HepG2 (cell line): Measurements from ENCODE around the gene STRA6. TPM values are rescaled to one million over a fixed set of nuclear protein-coding genes. Genes with fewer than 3 reads are reported as not detected.

Source experiments
- ATAC-seq: fragments of 200-7000 bp; cut with Tn5 transposase; 3 replicates; pipeline ENCODE4 v1.9.1; 2020; ENCODE audit warnings: mild to moderate bottlenecking, moderate library complexity
- BruUV-seq: library from RNA; stranded (reverse); fragments of 400-500 nt; replicated peaks from 2 replicates; lab custom pipeline; 2021; lab: Mats Ljungman, UMichigan
- CTCF ChIA-PET: fragments of 300-600 bp; formaldehyde crosslinking; extraction: SDS; loops from one replicate; lab custom pipeline; 2021; ENCODE audit warnings: low total read pairs, inconsistent platforms, low intra/inter-chr PET ratio; lab: Yijun Ruan, JAX
- POLR2A ChIA-PET: fragments of 350-600 bp; sonication (Branson Sonifier 250); formaldehyde crosslinking; loops from one replicate; lab custom pipeline; 2020; ENCODE audit warnings: antibody characterized with exemption, inconsistent platforms; lab: Yijun Ruan, JAX
- DNase-seq: peaks from one replicate; pipeline ENCODE4 v3.0.0-alpha.2; 2015; ENCODE audit warnings: low spot score
- FAIRE-seq: peaks from 3 replicates; lab custom pipeline; 2011; peaks lifted over from hg19 to GRCh38; lab: Jason Lieb, UNC
- H2AFZ ChIP-seq: one replicate; pipeline ENCODE4 v1.6.1; 2011; ENCODE audit warnings: low read length, inconsistent platforms
- H3K27ac ChIP-seq: fragments of 300-600 bp; 3 replicates; pipeline ENCODE4 v1.8.0; 2011; ENCODE audit warnings: mixed run types, mild to moderate bottlenecking, mixed read lengths, low read length, inconsistent platforms; ENCODE audit not compliant: insufficient read depth; ENCODE audit errors: extremely low read length
- H3K27me3 ChIP-seq, 2 experiments: fragments of 200-600 bp in 1 of 2; 2 replicates in 1 of 2; 3 replicates in 1 of 2; pipeline versions ENCODE4 v1.6.0 to v1.8.0; 2011; ENCODE audit warnings: low read length in 2 of 2, mild to moderate bottlenecking in 2 of 2, moderate library complexity in 2 of 2, inconsistent platforms in 1 of 2; ENCODE audit not compliant: insufficient read depth in 2 of 2, control insufficient read depth in 1 of 2
- H3K36me3 ChIP-seq, 2 experiments: fragments of 200-600 bp in 1 of 2; replicated peaks in 1 of 2; 2 replicates in 1 of 2; 3 replicates in 1 of 2; pipeline versions ENCODE4 v1.5.1 to v1.8.0; 2011; ENCODE audit warnings: low read length in 2 of 2, inconsistent platforms in 1 of 2; ENCODE audit not compliant: insufficient read depth in 2 of 2, control insufficient read depth in 1 of 2
- H3K4me1 ChIP-seq: 2 replicates; pipeline ENCODE4 v1.5.1; 2012; ENCODE audit warnings: low read length, inconsistent platforms; ENCODE audit not compliant: insufficient read depth
- H3K4me2 ChIP-seq: 2 replicates; pipeline ENCODE4 v1.6.0; 2011; ENCODE audit warnings: low read depth, low read length, inconsistent platforms
- H3K4me3 ChIP-seq, 3 experiments: fragments of 200-600 bp in 1 of 3; sonication (generic), shearing (Covaris generic) in 1 of 3; replicated peaks in 1 of 3; 2 replicates each; pipeline ENCODE4 v1.5.1; 2011 to 2016; ENCODE audit warnings: low read length in 3 of 3, inconsistent platforms in 2 of 3, low read depth in 2 of 3, mild to moderate bottlenecking in 2 of 3, control low read depth in 1 of 3, mixed read lengths in 1 of 3; ENCODE audit not compliant: insufficient read depth in 1 of 3
- H3K79me2 ChIP-seq: one replicate; pipeline ENCODE4 v1.6.1; 2011; ENCODE audit warnings: low read length, inconsistent platforms; ENCODE audit not compliant: insufficient read depth
- H3K9ac ChIP-seq: 2 replicates; pipeline ENCODE4 v1.6.0; 2011; ENCODE audit warnings: mild to moderate bottlenecking, low read depth, low read length, inconsistent platforms; ENCODE audit not compliant: insufficient read depth
- H3K9me3 ChIP-seq: 2 replicates; pipeline ENCODE4 v1.5.1; 2012; ENCODE audit warnings: mild to moderate bottlenecking, low read length
- H4K20me1 ChIP-seq: 2 replicates; pipeline ENCODE4 v1.6.0; 2011; ENCODE audit warnings: inconsistent platforms, mild to moderate bottlenecking, low read length, moderate library complexity; ENCODE audit not compliant: insufficient read depth
- NR3C1 ChIP-seq: sonication (generic); formaldehyde crosslinking; IDR thresholded peaks from 2 replicates; pipeline ENCODE4 v1.4.0; 2020; ENCODE audit warnings: missing genetic modification reagents
- ZBTB4 ChIP-seq: sonication (generic); formaldehyde crosslinking; IDR thresholded peaks from 2 replicates; pipeline ENCODE4 v1.4.0; 2020; ENCODE audit warnings: missing genetic modification reagents, mild to moderate bottlenecking, borderline replicate concordance
- WGBS: methylation state at CpG from one replicate; pipeline ENCODE4 v1.1.6; 2017; ENCODE audit warnings: low lambda C conversion rate; 5-methylcytosine and 5-hydroxymethylcytosine counted together
- in situ Hi-C: cut with HindIII; loops from 2 replicates; pipeline ENCODE4 v1.10.0; 2017; ENCODE audit warnings: low pct_unique_long_range_greater_than_20kb; ENCODE audit not compliant: extremely low pct_ligation_motif_present
- intact Hi-C: fragments of 100-400 bp; cut with micrococcal nuclease; formaldehyde crosslinking; loops from one replicate; pipeline ENCODE4 v1.10.0; 2022; ENCODE audit not compliant: unreplicated experiment
- polyA plus RNA-seq, 8 experiments: library from polyadenylated mRNA; depleted of rRNA in 3 of 8; stranded (reverse) in 7 of 8; unstranded in 1 of 8; fragments of >200 nt; fragmentation: Illumina TruSeq in 4 of 8; extraction: Trizol in 4 of 8; gene quantifications; 2 replicates each; pipeline versions ENCODE4 v1.2.1 to v1.2.3, GENCODE V29; 2011 to 2016; ENCODE audit warnings: low read depth in 4 of 8, missing spikeins in 1 of 8, mixed read lengths in 1 of 8; ENCODE audit not compliant: insufficient read depth in 1 of 8
- total RNA-seq, 5 experiments: library from RNA; depleted of rRNA; stranded (reverse); fragments of >200 nt; fragmentation: Illumina TruSeq; extraction: Trizol; gene quantifications; 2 replicates each; pipeline ENCODE4 v1.2.3, GENCODE V29; 2016; ENCODE audit warnings: low read depth in 1 of 5

Gene STRA6
- total and polyA plus RNA-seq, 2 of the 13 experiments (the other 11 are each of a cell fraction or from before 2014, with no cell fraction given), result 1.6 to 2.1 TPM

- CTCF ChIA-PET, result no interaction called here
Measured at GRCh38 chr15:74170875-74171578, 31.6 kb downstream of the STRA6 start.

More at GRCh38 chr15:74170875-74171578, 31.6 kb downstream of the STRA6 start:
- POLR2A ChIA-PET, result no interaction called here
- DNase-seq, result no peak
- Histone ChIP-seq H3K9ac (no peak overlapping the region), H3K79me2 (no peaks in the 10 kb centered on the region), H3K27ac (no peak overlapping the region), H3K4me1 (no peaks in the 10 kb centered on the region)
- intact Hi-C loops (no loop called here), in situ Hi-C loops (no loop called here)
- TF ChIP-seq NR3C1 (CRISPR knock-in tag) (no peak), ZBTB4 (CRISPR knock-in tag) (no peak)
- TF ChIP-seq, all 625 proteins: peak for 0
- WGBS, result 49% methylated on average over 3 of the region's 7 CpGs
- Histone ChIP-seq H3K9me3 (no peaks in the 10 kb centered on the region), H3K27me3 (peaks cover 9 to 38% of the 10 kb centered on the region in 2 experiments; a peak in 4 of 5 replicates), H3K4me2 (no peak overlapping the region), H3K4me3 (no peak overlapping the region), H2AFZ (no peak overlapping the region), H4K20me1 (no peaks in the 10 kb centered on the region), H3K36me3 (no peaks in the 10 kb centered on the region)
- ATAC-seq, result no peak
- no peak for FAIRE-seq
- no TSS peak for BruUV-seq
